ENCODE results near the gene UQCR10.

UQCR10 gene

DNA sequence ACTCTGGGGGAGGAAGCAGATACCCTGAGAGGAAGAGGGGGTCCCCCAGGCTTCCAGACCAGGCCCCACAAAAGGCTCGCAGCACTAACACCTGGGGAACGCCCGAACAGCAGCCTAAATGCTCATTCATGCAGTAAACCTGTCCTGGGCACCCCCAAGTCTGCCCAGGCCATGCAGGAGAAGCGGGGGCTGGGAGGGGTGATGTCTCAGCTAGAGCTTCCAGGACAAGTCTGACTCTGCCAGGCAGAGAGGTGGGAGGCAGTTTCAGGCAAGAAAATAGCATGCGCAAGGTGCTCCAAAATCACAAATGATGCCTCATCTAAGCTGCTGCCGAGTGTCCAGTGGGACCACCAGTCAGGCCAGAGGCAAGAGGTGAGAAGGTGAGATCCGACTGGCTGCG is 32.8 kb upstream of the UQCR10 start:
- Histone ChIP-seq H3K36me3 (replicated peaks) (no peaks in the 10 kb centered on the region), H3K27me3 (replicated peaks) (no peaks in the 10 kb centered on the region), H3K27ac (no peak overlapping the region), H3K4me3 (ENCODE audit: low read depth, low read length) (no peak overlapping the region)
- no peak for DNase-seq
- TF ChIP-seq, protein P1, sequence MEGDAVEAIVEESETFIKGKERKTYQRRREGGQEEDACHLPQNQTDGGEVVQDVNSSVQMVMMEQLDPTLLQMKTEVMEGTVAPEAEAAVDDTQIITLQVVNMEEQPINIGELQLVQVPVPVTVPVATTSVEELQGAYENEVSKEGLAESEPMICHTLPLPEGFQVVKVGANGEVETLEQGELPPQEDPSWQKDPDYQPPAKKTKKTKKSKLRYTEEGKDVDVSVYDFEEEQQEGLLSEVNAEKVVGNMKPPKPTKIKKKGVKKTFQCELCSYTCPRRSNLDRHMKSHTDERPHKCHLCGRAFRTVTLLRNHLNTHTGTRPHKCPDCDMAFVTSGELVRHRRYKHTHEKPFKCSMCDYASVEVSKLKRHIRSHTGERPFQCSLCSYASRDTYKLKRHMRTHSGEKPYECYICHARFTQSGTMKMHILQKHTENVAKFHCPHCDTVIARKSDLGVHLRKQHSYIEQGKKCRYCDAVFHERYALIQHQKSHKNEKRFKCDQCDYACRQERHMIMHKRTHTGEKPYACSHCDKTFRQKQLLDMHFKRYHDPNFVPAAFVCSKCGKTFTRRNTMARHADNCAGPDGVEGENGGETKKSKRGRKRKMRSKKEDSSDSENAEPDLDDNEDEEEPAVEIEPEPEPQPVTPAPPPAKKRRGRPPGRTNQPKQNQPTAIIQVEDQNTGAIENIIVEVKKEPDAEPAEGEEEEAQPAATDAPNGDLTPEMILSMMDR (IDR thresholded peaks at IDR 0.05; ENCODE audit: low read depth, low read length, missing control alignments) = no peak
- in situ Hi-C loops (cut with HindIII; ENCODE audit: low pct_ligation_motif_present, low sequenced_read_pairs) = no loop called here

DNA sequence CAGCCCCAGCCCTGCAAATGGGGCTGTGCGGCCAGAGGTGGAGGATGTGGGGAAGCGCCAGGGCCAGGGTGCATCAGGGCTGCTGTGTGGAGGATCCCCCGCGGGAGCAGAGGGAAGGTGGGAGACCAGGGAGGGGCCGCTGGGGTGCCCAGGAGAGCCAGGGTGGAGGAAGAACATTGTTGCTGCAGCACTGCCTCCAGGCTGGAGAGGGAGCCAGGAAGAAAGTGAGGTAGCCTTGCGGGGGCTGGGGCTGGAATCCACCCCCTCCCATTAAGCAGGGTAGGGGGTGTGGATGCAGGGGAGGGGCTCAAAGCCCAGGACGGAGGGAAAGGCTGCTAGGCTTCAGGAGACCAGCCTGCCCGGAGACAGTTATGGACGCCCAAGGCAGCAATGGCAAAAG is 32.3 kb upstream of the UQCR10 start:
- DNase-seq = no peak
- TF ChIP-seq, protein P1 (IDR thresholded peaks at IDR 0.05; ENCODE audit: low read depth, low read length, missing control alignments) = no peak
- no peaks in the 10 kb centered on the region for H3K27me3 ChIP-seq (replicated peaks)
- in situ Hi-C loops (cut with HindIII; ENCODE audit: low pct_ligation_motif_present, low sequenced_read_pairs) = no loop called here
- no peaks in the 10 kb centered on the region for H3K36me3 ChIP-seq (replicated peaks)
- no peak overlapping the region for H3K4me3 ChIP-seq (ENCODE audit: low read depth, low read length)
- H3K27ac ChIP-seq = no peak overlapping the region

DNA sequence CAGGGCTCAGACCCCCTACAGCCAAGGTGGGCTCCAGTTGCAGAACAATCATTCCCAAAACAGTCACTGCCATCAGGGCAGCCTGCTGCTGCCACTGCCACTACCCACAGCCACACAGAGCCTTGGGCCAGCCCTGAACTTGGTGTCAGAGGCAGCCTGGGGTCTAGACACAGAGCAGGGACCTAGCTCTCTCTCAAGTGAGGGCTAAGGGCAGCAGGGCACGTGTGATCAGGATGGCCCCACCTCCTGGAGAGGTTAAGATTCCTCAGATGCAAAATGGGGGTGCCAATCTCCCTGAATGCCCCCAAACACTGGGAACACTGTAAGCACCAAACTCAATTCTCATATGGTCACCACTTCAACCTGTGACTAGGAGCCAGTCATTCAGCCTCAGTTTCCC is 31.8 kb upstream of the UQCR10 start:
- DNase-seq = no peak
- TF ChIP-seq, protein P1 (IDR thresholded peaks at IDR 0.05; ENCODE audit: low read depth, low read length, missing control alignments) = no peak
- Histone ChIP-seq H3K27me3 (replicated peaks) (no peaks in the 10 kb centered on the region), H3K27ac (no peak overlapping the region), H3K4me3 (ENCODE audit: low read depth, low read length) (no peak overlapping the region), H3K36me3 (replicated peaks) (no peaks in the 10 kb centered on the region)
- in situ Hi-C loops (cut with HindIII; ENCODE audit: low pct_ligation_motif_present, low sequenced_read_pairs) = no loop called here

DNA sequence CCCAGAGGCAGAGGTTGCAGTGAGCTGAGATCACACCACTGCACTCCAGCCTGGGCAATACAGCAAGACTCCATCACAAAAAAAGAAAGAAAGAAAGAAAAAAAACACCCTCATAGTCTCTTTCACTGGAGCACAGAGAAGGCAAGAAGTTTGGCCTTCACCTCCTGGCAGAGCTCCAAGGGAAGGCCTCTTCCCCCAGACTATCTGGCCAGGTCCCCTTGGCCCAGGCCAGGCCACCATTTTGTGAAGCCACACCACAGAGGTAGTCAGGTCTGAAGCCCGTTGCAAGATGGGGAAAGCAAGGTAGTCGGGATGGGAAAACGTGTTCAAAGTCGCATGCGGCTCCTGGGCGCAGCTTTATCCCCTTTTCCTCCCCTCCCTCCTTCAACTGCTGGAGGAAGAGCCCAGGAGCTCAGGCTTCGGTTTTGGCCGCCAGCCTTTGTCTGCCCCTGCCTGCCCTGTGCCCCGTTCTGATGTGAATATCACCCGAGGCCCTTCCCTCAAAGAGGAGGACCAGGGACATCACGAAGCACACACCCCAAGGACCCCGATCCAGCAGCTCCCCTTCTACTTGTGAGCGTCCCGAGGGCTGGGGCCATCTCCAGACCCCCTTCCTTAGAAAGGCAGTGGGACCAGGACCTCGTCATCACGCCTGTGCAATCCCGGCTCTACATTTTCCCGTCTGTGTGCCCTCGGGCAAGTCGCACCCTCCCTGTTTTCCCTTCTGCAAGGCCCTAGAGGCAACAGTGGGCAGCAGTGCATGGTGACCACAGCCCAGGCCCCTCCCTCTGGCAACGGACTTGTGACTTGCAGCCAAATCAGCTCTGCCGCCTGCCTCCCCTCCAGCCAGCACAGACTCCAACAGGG is 29.7 kb upstream of the UQCR10 start:
- H3K27me3 ChIP-seq (replicated peaks) = no peaks in the 10 kb centered on the region
- DNase-seq = no peak
- in situ Hi-C loops (cut with HindIII; ENCODE audit: low pct_ligation_motif_present, low sequenced_read_pairs) = no loop called here
- H3K27ac ChIP-seq = no peak overlapping the region
- H3K36me3 ChIP-seq (replicated peaks) = peaks cover 3% of the 10 kb centered on the region
- H3K4me3 ChIP-seq (ENCODE audit: low read depth, low read length) = no peak overlapping the region
- TF ChIP-seq, protein P1 (IDR thresholded peaks at IDR 0.05; ENCODE audit: low read depth, low read length, missing control alignments) = no peak

DNA sequence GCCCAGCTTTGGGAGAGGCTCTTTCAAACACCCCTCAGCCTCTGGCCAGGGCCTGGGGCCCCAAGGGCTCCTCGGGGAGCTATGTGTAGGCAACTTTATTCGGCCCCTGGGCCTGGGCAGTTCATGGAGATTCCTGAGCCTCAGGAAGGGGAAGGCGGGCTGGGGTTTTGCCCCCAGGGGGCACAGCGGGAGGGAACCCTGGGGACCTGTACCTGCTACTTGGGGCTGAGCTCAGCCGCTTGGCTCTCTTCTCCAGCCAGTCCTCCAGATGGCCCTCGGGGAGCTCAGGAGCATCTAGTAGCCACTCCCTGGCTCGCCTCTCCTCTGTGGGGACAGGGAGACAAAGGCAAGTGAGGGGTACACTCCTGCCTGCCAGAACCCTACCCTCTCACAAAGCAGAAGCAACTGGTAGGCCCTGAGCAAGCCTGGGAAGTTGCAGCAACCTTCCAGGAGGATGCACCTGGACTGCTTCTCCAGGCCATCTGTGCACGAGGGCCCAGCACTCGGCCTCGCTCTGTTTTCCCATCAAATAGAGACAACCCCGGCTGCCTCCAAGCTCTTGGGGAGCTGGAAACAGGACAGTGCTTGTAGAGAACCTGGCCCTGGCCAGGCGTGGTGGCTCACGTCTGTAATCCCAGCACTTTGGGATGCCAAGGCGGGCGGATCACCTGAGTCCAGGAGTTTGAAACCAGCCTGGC is 28.9 kb upstream of the UQCR10 start:
- H3K27ac ChIP-seq = no peak overlapping the region
- TF ChIP-seq, protein P1 (IDR thresholded peaks at IDR 0.05; ENCODE audit: low read depth, low read length, missing control alignments) = no peak

More for the DNA sequence above, 28.9 kb upstream of the UQCR10 start:
- Histone ChIP-seq H3K27me3 (replicated peaks) (no peaks in the 10 kb centered on the region), H3K36me3 (replicated peaks) (peaks cover 3% of the 10 kb centered on the region), H3K4me3 (ENCODE audit: low read depth, low read length) (no peak overlapping the region)
- in situ Hi-C loops (cut with HindIII; ENCODE audit: low pct_ligation_motif_present, low sequenced_read_pairs) = no loop called here
- no peak for DNase-seq
